Endothelial cell of hepatic sinusoid (primary cell): ENCODE data around the gene ISY1.
"Not testable (repeated sequence)": the region's sequence is repeated elsewhere in the genome, so short reads cannot be mapped to it uniquely, and the experiment has no call there.

Experiments
- in situ Hi-C: cut with HindIII; loops from 2 replicates; pipeline ENCODE4 v1.10.0; 2017; ENCODE audit warnings: low sequenced_read_pairs

The ISY1 gene

DNA sequence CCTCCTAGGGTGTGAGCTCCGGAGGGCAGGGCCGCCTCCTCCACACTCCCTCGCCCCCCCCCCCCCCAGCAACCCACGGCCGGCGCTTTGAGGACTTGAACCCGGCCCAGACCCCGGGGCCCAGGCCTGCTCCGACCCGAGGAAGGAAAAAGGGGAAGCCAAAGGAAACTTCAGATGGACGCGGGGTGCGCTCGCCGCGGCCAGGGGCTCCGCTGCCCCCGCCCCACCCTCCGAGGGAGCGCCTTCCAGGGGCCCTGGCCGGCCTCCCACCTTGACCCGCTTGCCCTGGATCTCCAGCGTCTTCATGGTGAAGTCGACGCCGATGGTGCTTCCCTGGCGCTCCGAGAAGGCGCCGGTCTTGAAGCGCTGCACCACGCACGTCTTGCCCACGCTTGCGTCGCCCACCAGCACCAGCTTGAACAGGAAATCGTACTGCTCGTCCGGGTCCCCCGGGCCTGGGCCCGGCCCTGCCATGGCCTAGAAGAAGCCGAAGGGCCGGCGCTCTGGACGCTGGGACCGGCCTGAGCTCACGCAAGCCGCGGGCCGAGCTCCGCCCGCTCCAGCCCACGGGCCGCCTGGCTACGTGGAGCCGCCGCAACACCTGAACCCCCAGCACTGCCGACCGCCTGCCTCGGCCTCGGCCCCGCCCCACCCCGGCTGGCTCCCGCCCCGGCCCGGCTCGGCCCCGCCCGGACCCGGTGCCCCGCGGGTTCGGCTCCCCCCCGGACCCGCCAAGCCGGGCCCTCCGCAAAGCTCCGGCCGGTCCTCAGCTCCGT lies 39.7 kb downstream of the ISY1 start:
- in situ Hi-C loops = loop anchor here (5.0 kb wide), 2 partner anchors 51 to 124 kb away; no protein-coding TSS in a partner anchor

- in situ Hi-C loops = loop anchor here (5.0 kb wide), 2 partner anchors 52 to 123 kb away; no protein-coding TSS in a partner anchor
These were observed 40.4 kb downstream of the ISY1 start for GRCh38 chr3:129120254-129121004.

DNA sequence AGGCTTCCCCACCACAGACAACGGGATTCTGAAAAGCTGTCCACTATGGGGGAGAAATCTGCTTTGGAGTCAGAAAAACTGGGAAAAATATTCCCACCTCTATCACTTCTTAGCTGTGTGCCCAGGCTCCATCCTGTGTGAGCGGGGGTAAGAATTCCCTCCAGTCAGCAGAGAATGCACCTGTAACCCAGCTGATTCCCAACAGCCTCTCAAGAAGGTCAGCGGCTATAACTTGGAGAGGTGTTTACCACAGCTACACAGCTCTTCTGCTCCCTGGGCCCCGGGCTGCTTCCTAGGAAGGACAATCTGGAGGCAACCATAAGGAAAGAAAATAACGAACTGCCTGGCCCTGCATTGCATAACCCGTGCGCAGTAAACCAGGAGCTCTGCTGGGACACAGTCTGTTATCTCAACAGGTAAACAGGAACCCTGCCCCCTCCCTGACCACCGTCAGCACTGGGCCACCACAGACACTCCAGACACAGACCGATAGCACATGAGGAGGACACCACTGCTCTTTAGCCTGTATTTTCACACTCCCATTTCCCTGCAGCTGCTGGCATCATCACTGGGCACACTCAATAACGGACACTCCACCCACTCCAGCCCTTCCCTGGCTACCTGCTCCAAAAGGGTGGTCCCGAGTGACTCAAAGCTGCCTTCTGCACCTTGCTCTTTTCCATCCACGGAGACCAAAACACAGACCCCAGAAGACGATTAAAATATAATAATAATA lies 41.3 kb downstream of the ISY1 start:
- in situ Hi-C loops = loop anchor here (5.0 kb wide), 3 partner anchors 47 to 122 kb away; no protein-coding TSS in a partner anchor

DNA sequence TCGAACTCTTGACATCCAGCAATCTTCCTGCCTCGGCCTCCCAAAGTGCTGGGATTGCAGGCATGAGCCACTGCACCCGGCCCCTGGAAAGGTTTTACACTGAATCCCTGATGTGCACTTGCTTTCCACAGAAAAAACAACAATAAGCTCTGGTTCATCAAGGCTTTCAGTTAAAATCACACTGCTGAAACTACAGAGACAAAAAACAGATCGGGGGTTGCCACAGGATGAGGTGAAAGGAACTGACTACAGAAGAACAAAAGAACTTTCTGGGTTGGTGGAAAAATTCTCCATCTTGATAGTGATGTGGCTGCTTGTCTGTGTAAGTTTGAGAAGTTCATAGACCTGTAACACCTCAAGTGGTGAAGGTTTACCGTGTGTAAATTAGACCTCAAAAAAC lies 42.1 kb downstream of the ISY1 start:
- in situ Hi-C loops = loop anchor here (5.0 kb wide), 1 partner anchor 46 kb away; no protein-coding TSS in a partner anchor

DNA sequence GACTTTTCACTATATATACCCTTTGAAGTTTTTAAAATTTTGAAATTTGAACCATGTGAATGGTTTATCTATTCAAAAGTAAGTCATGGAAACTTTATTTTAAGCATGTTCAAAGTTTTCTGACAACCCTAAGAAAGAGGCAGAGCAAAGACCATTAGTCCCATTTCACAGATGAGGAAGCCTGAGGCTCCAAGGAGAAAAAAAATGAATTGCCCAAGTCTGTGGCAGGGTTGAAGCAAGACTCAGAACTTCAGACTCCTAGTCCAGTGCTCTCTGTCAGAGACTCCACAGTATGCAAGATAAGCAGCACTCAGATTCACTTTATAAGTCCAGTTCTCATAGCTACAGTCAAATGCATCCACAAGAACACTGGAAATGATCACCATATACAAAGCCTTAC lies 43.7 kb downstream of the ISY1 start:
- in situ Hi-C loops = loop anchor here (5.0 kb wide), 1 partner anchor 45 kb away; no protein-coding TSS in a partner anchor

DNA sequence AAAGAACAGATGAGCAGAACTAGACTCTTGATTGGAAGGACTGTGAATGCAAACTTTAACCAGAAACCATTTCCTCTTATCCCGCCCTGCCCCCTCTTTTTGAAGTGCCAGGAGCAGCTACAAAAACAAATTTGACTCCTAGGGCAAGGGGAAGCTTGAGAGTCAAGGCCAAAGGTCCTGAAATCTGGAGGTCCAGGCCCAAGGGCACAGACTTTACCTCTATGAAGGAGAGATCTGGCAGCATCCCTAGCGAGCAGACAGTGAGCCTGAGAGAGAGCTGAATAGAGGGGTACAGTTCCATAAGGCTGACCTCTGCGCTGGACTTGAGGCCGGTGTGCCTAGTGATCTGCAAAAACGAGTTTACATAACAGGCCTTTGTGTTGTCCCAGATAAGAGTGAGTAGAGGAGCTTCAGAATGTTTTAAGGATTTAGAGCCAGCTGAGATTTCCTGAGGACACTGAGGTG lies 44.3 kb downstream of the ISY1 start:
- in situ Hi-C loops = loop anchor here (5.0 kb wide), 1 partner anchor 44 kb away; no protein-coding TSS in a partner anchor

- in situ Hi-C loops = no loop called here
These were observed 46.4 kb downstream of the ISY1 start for GRCh38 chr3:129114455-129114854.

DNA sequence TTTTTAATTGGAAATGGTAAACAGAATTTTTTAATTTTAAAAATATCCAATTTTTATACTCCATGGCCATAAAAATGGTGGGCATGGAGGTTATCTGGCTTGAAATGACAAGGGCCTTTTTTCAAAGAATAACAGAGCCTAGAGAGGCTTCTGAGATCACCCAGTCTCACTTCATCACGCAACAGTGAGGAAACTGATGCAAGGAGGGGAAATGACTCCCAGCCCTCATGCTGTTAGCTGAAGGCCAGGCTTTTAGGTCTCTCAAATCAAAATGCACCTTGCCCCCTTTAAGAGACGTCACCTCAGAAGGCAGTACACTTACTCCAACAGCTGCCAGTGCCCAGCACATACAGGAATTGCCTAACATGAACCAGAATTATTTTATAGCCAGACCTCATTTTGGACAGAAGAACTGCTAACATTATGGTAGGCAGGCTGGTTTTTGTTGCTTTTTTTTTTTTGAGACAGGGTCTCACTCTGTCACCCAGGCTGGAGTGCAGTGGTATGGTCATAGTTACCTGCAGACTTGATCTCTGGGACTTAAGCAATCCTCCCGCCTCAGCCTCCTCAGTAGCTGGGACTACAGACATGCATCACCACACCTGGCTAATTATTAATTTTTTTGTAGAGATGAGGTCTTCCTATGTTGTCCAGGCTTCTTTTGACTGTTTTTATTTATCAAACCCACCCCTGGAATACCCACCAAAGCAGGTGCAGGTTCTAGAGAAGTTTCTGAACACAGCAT lies 48.4 kb downstream of the ISY1 start:
- in situ Hi-C loops = no loop called here

DNA sequence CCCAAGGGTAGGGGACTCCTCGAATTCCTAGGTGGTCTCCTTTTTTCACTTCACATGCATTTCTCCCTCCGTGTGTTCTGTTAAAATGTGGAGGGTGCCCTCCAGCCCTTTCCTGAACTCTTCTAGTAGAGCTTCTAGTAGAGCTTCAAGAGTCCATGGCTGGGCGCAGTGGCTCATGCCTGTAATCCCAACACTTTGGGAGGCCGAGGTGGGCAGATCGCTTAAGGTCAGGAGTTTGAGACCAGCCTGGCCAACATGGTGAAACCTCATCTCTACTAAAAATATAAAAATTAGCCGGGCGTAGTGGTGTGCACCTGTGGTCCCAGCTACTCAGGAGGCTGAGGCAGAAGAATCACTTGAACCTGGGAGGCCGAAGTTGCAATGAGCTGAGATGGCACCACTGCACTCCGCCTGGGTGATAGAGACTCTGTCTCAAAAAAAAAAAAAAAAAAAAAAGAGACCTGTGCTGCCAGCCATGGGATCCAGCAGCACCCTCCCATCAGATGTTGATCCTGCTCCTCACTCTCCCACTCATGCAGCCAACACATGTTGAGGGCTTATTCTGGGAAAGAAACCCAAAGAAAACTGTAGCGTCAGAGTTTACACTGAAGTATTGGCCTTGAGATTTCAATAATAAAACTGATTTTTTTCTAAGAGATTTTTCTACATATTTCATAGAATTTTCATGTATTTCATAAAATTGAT lies 49.6 kb downstream of the ISY1 start:
- in situ Hi-C loops = not testable (repeated sequence)

DNA sequence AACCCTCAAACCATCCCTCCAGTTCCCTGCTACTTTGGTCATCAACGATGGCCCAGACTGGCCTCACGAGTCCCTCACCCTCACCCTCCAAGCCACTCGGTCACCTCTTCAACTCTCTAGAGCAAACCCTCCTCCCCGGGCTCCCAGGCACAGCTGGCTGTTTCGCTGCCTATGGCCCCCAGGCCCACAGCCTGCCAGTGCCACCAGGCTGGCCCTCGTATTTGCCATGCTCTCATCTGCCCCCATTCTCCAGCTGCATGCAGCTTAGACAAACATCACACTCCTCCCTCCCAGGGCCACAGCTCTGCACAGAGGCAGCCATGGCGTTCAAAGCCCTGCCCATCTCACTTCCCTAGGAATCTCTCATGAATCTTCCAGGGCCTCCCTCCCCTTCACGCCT lies 53.1 kb downstream of the ISY1 start:
- in situ Hi-C loops = no loop called here

GRCh38 chr3:129106866-129107565 lies 53.8 kb downstream of the ISY1 start:
- in situ Hi-C loops = no loop called here

GRCh38 chr3:129106320-129106719 lies 54.5 kb downstream of the ISY1 start:
- in situ Hi-C loops = no loop called here

DNA sequence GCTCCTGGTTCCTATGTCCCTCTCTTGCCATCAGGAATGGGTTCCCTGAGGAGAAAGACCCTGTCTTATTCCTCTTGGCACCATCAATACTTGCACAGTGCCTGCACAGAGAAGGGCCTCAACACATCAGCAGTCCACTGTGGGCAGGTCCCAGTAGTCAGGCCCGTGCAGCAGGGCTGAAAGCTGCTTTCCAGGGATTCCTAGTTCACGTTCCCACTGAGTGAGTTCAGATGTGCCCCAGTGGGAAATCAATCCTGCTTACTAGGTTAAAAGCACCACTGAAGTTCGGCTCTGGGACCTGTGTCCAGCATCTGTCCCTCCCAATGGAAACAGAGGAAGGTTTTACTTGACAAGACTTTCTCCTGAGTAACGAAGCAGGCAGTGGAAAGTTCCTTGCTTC lies 55.0 kb downstream of the ISY1 start:
- in situ Hi-C loops = no loop called here

- in situ Hi-C loops = no loop called here
These were observed 56.3 kb downstream of the ISY1 start for GRCh38 chr3:129104498-129105079.

- in situ Hi-C loops = no loop called here
These were observed 56.8 kb downstream of the ISY1 start for GRCh38 chr3:129104051-129104450.

- in situ Hi-C loops = no loop called here
These were observed 57.6 kb downstream of the ISY1 start for GRCh38 chr3:129103296-129103695.

DNA sequence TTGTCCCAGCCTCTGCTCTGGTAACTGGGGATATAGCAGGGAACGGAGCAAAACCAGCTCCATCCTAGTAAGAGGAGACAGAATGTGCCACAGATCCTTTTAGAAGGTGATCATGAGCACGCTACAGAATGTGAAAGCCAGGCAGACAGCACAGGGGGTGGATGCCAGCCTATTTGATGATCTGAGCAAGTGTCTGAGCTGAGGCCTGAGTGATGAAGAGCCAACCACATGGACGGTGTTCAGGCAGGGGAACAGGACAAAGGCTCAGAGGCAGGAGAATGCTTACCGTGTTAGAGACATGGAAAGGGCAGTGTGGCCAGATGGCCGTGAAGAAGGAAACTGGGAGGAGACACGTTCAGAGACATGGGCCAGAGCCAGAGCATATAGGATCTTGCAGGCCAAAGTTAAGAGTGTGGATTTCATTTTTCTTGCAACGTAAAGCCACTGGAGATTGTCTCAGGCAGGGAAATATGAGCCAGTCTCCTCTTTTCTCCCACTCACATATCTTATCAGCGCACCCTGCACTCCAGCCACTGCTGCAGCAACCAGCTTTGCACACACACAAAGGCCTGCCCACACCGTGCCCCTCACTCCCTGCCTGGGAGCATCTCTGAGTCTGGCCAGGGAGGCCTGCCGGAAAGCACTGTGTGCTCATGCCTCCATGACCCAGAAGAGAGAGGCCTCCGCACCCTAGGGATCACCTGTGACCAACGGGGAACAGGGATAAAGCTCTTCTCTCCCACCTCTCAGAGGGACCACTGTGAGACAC lies 59.3 kb downstream of the ISY1 start:
- in situ Hi-C loops = no loop called here

GRCh38 chr3:129100274-129100673 lies 60.6 kb downstream of the ISY1 start:
- in situ Hi-C loops = no loop called here
